H1 (cell line): Measurements from ENCODE around the gene ZNF213. TPM values are rescaled to one million over a fixed set of nuclear protein-coding genes. Genes with fewer than 3 reads are reported as not detected.

Source experiments
- CTCF ChIA-PET: fragments of 300-600 bp; sonication (Branson Sonifier 250); formaldehyde crosslinking; loops from one replicate; lab custom pipeline; 2021; ENCODE audit not compliant: partially characterized antibody; lab: Charles Lee
- POLR2A ChIA-PET: fragments of 300-600 bp; sonication (Branson Sonifier 250); formaldehyde crosslinking; loops from one replicate; lab custom pipeline; 2021; ENCODE audit warnings: inconsistent platforms; ENCODE audit not compliant: partially characterized antibody; lab: Charles Lee
- DNase-seq, 2 experiments: peaks; one replicate each; pipeline versions ENCODE4 v3.0.0 to v3.0.0-alpha.2; 2010 to 2022; ENCODE audit warnings: low spot score in 2 of 2, low read depth in 1 of 2, mixed read lengths in 1 of 2
- FAIRE-seq: peaks from 2 replicates; lab custom pipeline; 2011; peaks lifted over from hg19 to GRCh38; lab: Jason Lieb, UNC
- H2AFZ ChIP-seq: 2 replicates; pipeline ENCODE4 v1.8.1; 2012; ENCODE audit warnings: low read length, inconsistent platforms
- H2AK5ac ChIP-seq: 2 replicates; pipeline ENCODE4 v1.6.1; 2013; ENCODE audit warnings: low read depth, low read length
- H2BK120ac ChIP-seq: replicated peaks from 2 replicates; pipeline ENCODE3; 2013; ENCODE audit warnings: low read depth, low read length, inconsistent platforms
- H2BK12ac ChIP-seq: 2 replicates; pipeline ENCODE4 v1.6.1; 2013; ENCODE audit warnings: low read depth, low read length
- H2BK15ac ChIP-seq: 2 replicates; pipeline ENCODE4 v1.6.1; 2013; ENCODE audit warnings: low read length
- H2BK20ac ChIP-seq: 2 replicates; pipeline ENCODE4 v1.6.1; 2013; ENCODE audit warnings: low read length
- H2BK5ac ChIP-seq: 2 replicates; pipeline ENCODE4 v1.6.1; 2013; ENCODE audit warnings: low read depth, low read length
- H3K14ac ChIP-seq: 2 replicates; pipeline ENCODE4 v1.6.1; 2013; ENCODE audit warnings: inconsistent platforms; ENCODE audit not compliant: insufficient read length
- H3K18ac ChIP-seq: 2 replicates; pipeline ENCODE4 v1.6.1; 2013; ENCODE audit warnings: low read length; ENCODE audit errors: extremely low read depth
- H3K23ac ChIP-seq: 2 replicates; pipeline ENCODE4 v1.6.1; 2013; ENCODE audit warnings: inconsistent platforms; ENCODE audit not compliant: insufficient read length
- H3K23me2 ChIP-seq: 2 replicates; pipeline ENCODE4 v1.6.1; 2013; ENCODE audit warnings: low read depth, low read length
- H3K27ac ChIP-seq: 2 replicates; pipeline ENCODE4 v1.6.1; 2011; ENCODE audit warnings: low read depth, low read length, inconsistent platforms
- H3K27me3 ChIP-seq, 4 experiments: replicated peaks in 1 of 4; 1 replicate in 1 of 4; 2 replicates in 3 of 4; pipeline versions ENCODE4 v1.6.1 to v1.8.1; 2011 to 2013; ENCODE audit warnings: low read length in 3 of 4, mild to moderate bottlenecking in 3 of 4, inconsistent platforms in 2 of 4, mixed read lengths in 2 of 4, moderate library complexity in 1 of 4; ENCODE audit not compliant: control insufficient read depth in 3 of 4, insufficient read depth in 3 of 4; ENCODE audit errors: extremely low read depth in 1 of 4
- H3K36me3 ChIP-seq, 4 experiments: 2 replicates each; pipeline versions ENCODE4 v1.6.1 to v1.8.1; 2011 to 2013; ENCODE audit warnings: mild to moderate bottlenecking in 4 of 4, low read length in 3 of 4, moderate library complexity in 2 of 4, control low read depth in 1 of 4, inconsistent platforms in 1 of 4; ENCODE audit not compliant: insufficient read depth in 4 of 4, control insufficient read depth in 2 of 4
- H3K4ac ChIP-seq: replicated peaks from 2 replicates; pipeline ENCODE3; 2013; ENCODE audit warnings: low read length, low read depth, mixed read lengths, inconsistent platforms; ENCODE audit not compliant: insufficient read length
- H3K4me1 ChIP-seq, 4 experiments: replicated peaks in 1 of 4; 1 replicate in 1 of 4; 2 replicates in 3 of 4; pipeline versions ENCODE4 v1.6.1 to v1.8.1; 2011 to 2013; ENCODE audit warnings: low read length in 3 of 4, inconsistent platforms in 2 of 4, mixed read lengths in 1 of 4; ENCODE audit not compliant: insufficient read depth in 4 of 4, control insufficient read depth in 3 of 4
- H3K4me2 ChIP-seq, 2 experiments: 2 replicates each; pipeline versions ENCODE4 v1.6.1 to v1.8.1; 2011 to 2013; ENCODE audit warnings: low read depth in 2 of 2, low read length in 2 of 2, control low read depth in 1 of 2, inconsistent platforms in 1 of 2, mild to moderate bottlenecking in 1 of 2; ENCODE audit not compliant: insufficient read depth in 1 of 2
- H3K4me3 ChIP-seq, 4 experiments: fragments of 200-600, 300-600 bp in 1 of 4; sonication (generic), shearing (Covaris generic), sonication (Bioruptor Twin) in 1 of 4; 2 replicates each; pipeline versions ENCODE4 v1.5.1 to v1.8.1; 2011 to 2016; ENCODE audit warnings: low read length in 4 of 4, low read depth in 3 of 4, control low read depth in 2 of 4, inconsistent platforms in 2 of 4, mild to moderate bottlenecking in 2 of 4, mixed read lengths in 1 of 4, moderate library complexity in 1 of 4; ENCODE audit not compliant: insufficient read depth in 2 of 4; ENCODE audit errors: extremely low read depth in 1 of 4
- H3K56ac ChIP-seq: replicated peaks from 2 replicates; pipeline ENCODE3; 2013; ENCODE audit warnings: low read depth, mild to moderate bottlenecking, mixed read lengths, low read length, inconsistent platforms; ENCODE audit not compliant: insufficient read length
- H3K79me1 ChIP-seq: 2 replicates; pipeline ENCODE4 v1.6.1; 2013; ENCODE audit warnings: low read depth, low read length, control low read depth
- H3K79me2 ChIP-seq, 2 experiments: 2 replicates each; pipeline versions ENCODE4 v1.6.1 to v1.8.1; 2012 to 2013; ENCODE audit warnings: low read length in 2 of 2, mild to moderate bottlenecking in 2 of 2, inconsistent platforms in 1 of 2; ENCODE audit not compliant: insufficient read depth in 2 of 2, control insufficient read depth in 1 of 2
- H3K9ac ChIP-seq, 4 experiments: replicated peaks in 1 of 4; 1 replicate in 1 of 4; 2 replicates in 3 of 4; pipeline versions ENCODE4 v1.6.1 to v1.8.1; 2011 to 2013; ENCODE audit warnings: low read depth in 3 of 4, low read length in 3 of 4, control low read depth in 2 of 4, mild to moderate bottlenecking in 2 of 4, moderate library complexity in 2 of 4, inconsistent platforms in 1 of 4; ENCODE audit errors: extremely low read depth in 1 of 4
- H3K9me3 ChIP-seq, 2 experiments: 2 replicates each; pipeline versions ENCODE4 v1.6.1 to v1.8.1; 2012 to 2013; ENCODE audit warnings: mild to moderate bottlenecking in 2 of 2, moderate library complexity in 2 of 2, control low read depth in 1 of 2, inconsistent platforms in 1 of 2, low read depth in 1 of 2, low read length in 1 of 2, mixed read lengths in 1 of 2; ENCODE audit not compliant: insufficient read depth in 2 of 2
- H4K20me1 ChIP-seq, 2 experiments: replicated peaks in 1 of 2; 2 replicates each; pipeline versions ENCODE3 to v1.8.1; 2011 to 2013; ENCODE audit warnings: inconsistent platforms in 2 of 2, low read length in 2 of 2, mild to moderate bottlenecking in 1 of 2; ENCODE audit not compliant: insufficient read depth in 2 of 2, control insufficient read depth in 1 of 2
- H4K5ac ChIP-seq: 2 replicates; pipeline ENCODE4 v1.6.1; 2013; ENCODE audit warnings: low read length, low read depth, mixed read lengths, inconsistent platforms; ENCODE audit not compliant: insufficient read length
- H4K8ac ChIP-seq: 2 replicates; pipeline ENCODE4 v1.8.0; 2013; ENCODE audit warnings: mild to moderate bottlenecking, moderate library complexity, low read length, inconsistent platforms; ENCODE audit not compliant: insufficient read depth; ENCODE audit errors: extremely low read depth
- H4K91ac ChIP-seq: replicated peaks from 2 replicates; pipeline ENCODE3; 2013; ENCODE audit warnings: low read length, mixed read lengths, inconsistent platforms; ENCODE audit not compliant: insufficient read length
- JUND ChIP-seq: IDR thresholded peaks from 2 replicates; pipeline ENCODE4 v1.6.1; 2011; ENCODE audit warnings: mild to moderate bottlenecking, improper control_type of control experiment, low read length
- KDM4A ChIP-seq: IDR thresholded peaks from one replicate; pipeline ENCODE4 v1.7.1; 2012; ENCODE audit warnings: low read depth, mild to moderate bottlenecking, moderate library complexity, low read length, inconsistent platforms; ENCODE audit not compliant: severe bottlenecking
- SUZ12 ChIP-seq: fragments of 200-600 bp; sonication (generic); IDR thresholded peaks from 2 replicates; pipeline ENCODE4 v1.6.1; 2012; ENCODE audit warnings: mild to moderate bottlenecking, inconsistent platforms, low read length, moderate library complexity, mixed read lengths
- YY1 ChIP-seq: IDR thresholded peaks from 2 replicates; pipeline ENCODE4 v1.6.1; 2011; ENCODE audit warnings: low read depth, mild to moderate bottlenecking, low read length
- WGBS, 2 experiments: shearing (Covaris generic) in 1 of 2; methylation state at CpG; one replicate each; pipeline versions ENCODE4 v1.1.6 to v1.1.7; 2013 to 2015; ENCODE audit warnings: low lambda C conversion rate in 2 of 2, mixed read lengths in 2 of 2, inconsistent platforms in 1 of 2, low coverage in 1 of 2, missing lambda C conversion rate in 1 of 2; ENCODE audit not compliant: insufficient replicate concordance in 2 of 2, insufficient coverage in 1 of 2, insufficient read length in 1 of 2; ENCODE audit errors: extremely low coverage in 1 of 2, missing lambda C conversion rate in 1 of 2; 5-methylcytosine and 5-hydroxymethylcytosine counted together
- polyA plus RNA-seq, 7 experiments: library from polyadenylated mRNA; depleted of rRNA in 3 of 7; stranded (reverse) in 5 of 7; unstranded in 2 of 7; fragments of >200 nt in 5 of 7; fragments of 200-250 nt in 2 of 7; gene quantifications; 1 replicate in 5 of 7; 2 replicates in 1 of 7; 4 replicates in 1 of 7; pipeline versions ENCODE4 v1.2.1 to v1.2.3, GENCODE V29; 2011 to 2013; ENCODE audit warnings: missing spikeins in 2 of 7, mixed read lengths in 2 of 7
- total RNA-seq: library from RNA; stranded (reverse); fragmentation: NEBNext Ultra II Directional; extraction: Animal tissue kit (Norgen Biotek cat#: 25700); gene quantifications from 2 replicates; pipeline ENCODE4 v1.2.1, GENCODE V29; 2021

Gene ZNF213
- total and polyA plus RNA-seq, 2 of the 8 experiments (the other 6 are each of a cell fraction or from before 2014, with no cell fraction given): 1.6 to 6.9 TPM

DNA sequence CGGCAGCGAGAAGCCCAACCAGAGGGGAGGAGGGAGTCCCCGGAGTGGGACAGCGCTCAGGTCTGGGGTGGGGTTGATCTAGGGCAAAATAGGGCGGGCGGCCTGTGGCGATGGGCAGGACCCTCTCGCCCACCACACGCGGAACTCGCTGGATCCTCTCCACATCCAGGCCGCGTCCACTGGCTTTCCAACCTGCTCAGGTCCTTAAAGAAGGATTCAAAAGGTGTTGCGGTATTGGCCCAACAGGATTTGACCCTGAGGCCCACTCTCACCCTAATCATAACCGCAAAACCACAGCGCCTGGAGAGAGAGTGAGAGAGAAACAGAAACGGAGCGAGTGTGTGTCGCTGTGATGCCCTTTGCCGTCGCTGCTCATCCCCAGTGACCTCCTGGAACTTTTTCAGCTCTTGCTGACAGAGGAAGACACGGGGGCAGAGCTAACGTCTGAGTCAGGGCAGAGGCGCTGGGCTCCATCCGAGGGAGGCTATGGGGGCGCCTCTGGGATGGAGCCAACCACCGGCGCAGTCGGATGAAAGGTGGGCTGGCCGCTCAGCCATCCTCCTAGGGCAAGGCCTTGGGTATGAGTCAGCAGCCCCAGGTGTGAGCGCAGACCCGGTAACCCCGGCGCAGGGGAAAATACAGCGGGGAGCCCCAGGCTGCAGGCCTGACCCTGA is 36.5 kb downstream of the ZNF213 start:
- H3K79me1 ChIP-seq: no peaks in the 10 kb centered on the region
- H3K4me2 ChIP-seq: peak overlapping the region; percentile 85 to 98
- peak overlapping the region; percentile 44 for H4K91ac ChIP-seq
- no peak overlapping the region for H4K5ac ChIP-seq
- TF ChIP-seq YY1 (no peak), KDM4A (peak; percentile 48), JUND (peak; percentile 6; the same call in 1 of the 2 replicates), SUZ12 (peak; percentile 49; the same call in 1 of the 2 replicates)
- H2BK120ac ChIP-seq: no peak overlapping the region
- H3K23me2 ChIP-seq: peaks cover 26% of the 10 kb centered on the region; the same call in 1 of the 2 replicates
- H3K14ac ChIP-seq: no peak overlapping the region
- no peak overlapping the region for H3K27ac ChIP-seq
- 5% methylated on average over 33 of the region's 35 CpGs; no CpG with 5 or more reads in 1 of the 2 experiments for WGBS, 2 experiments
- peak overlapping the region in 3 of 4 experiments; percentile 6 to 46 (median 25); a peak in 5 of 7 replicates for H3K9ac ChIP-seq
- DNase-seq (no peak), FAIRE-seq (no peak)
- no peak overlapping the region for H2AK5ac ChIP-seq
- H4K20me1 ChIP-seq: no peaks in the 10 kb centered on the region
- peak overlapping the region; percentile 80; the same call in 1 of the 2 replicates for H2BK20ac ChIP-seq
- 0 out of 2 replicates have a peak overlapping the region, but pooled peaks have one; percentile 61 for H2BK15ac ChIP-seq
- POLR2A ChIA-PET: interaction anchor here (0.7 to 5.1 kb wide), 19 partner anchors 9 to 147 kb away, joined by 3 to 28 read pairs (median 5); partner anchors contain the start of genes OR1F1 and ZSCAN10
- H3K27me3 ChIP-seq: peaks cover 0 to 25% (median 16%) of the 10 kb centered on the region in 4 experiments; a peak in 5 of 7 replicates
- H3K79me2 ChIP-seq: no peaks in the 10 kb centered on the region
- CTCF ChIA-PET: interaction anchor here (0.8 to 5.6 kb wide), 15 partner anchors 8 to 295 kb away, joined by 3 to 36 read pairs (median 5); no protein-coding TSS in a partner anchor
- H3K4ac ChIP-seq: no peak overlapping the region
- no peak overlapping the region for H3K23ac ChIP-seq
- H3K9me3 ChIP-seq: no peaks in the 10 kb centered on the region
- H4K8ac ChIP-seq: peak overlapping the region; percentile 90; the same call in 1 of the 2 replicates
- no peak overlapping the region for H3K56ac ChIP-seq
- H3K36me3 ChIP-seq: no peaks in the 10 kb centered on the region
- peak overlapping the region; percentile 47; the same call in 1 of the 2 replicates for H2AFZ ChIP-seq
- H3K4me3 ChIP-seq: peak overlapping the region; percentile 44 to 65 (median 56)
- H2BK5ac ChIP-seq: peak overlapping the region; percentile 52; the same call in 1 of the 2 replicates
- H3K18ac ChIP-seq: peak overlapping the region; percentile 87
- 0 out of 2 replicates have a peak overlapping the region, but pooled peaks have one; percentile 60 for H2BK12ac ChIP-seq
- peaks cover 0 to 10% (median 6%) of the 10 kb centered on the region in 4 experiments; a peak in 5 of 7 replicates for H3K4me1 ChIP-seq
